HCT116 (cell line): ENCODE results near the gene ARHGAP45.

ENCODE experiments used
- POLR2AphosphoS5 ChIP-seq: IDR thresholded peaks from 2 replicates; pipeline ENCODE4 v1.6.1; 2011; ENCODE audit warnings: mild to moderate bottlenecking, low read depth, low read length, moderate library complexity
- SIN3A ChIP-seq: IDR thresholded peaks from 2 replicates; pipeline ENCODE4 v1.6.1; 2012; ENCODE audit warnings: low read depth
- TF ChIP-seq, protein P1 (sequence below): IDR thresholded peaks from 2 replicates; pipeline ENCODE4 v1.6.1; 2012

DNA sequence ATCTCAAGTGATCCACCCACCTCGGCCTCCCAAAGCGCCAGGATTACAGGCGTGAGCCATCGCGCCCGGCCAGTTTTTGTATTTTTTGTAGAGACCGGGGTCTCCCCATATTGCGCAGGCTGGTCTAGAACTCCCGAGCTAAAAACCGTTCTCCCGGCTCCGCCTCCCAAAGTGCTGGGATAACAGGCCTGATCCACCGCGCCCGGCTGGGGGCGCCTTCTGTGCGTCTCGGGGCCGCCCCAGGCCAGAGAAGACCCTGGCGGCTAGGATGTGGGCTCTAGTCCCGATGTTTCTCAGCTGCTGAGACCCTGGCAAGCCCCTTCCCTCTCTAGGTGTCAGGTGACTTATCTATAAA, 3.6 kb downstream of the ARHGAP45 start:
- TF ChIP-seq, protein P1, sequence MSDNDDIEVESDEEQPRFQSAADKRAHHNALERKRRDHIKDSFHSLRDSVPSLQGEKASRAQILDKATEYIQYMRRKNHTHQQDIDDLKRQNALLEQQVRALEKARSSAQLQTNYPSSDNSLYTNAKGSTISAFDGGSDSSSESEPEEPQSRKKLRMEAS: no peak
- TF ChIP-seq SIN3A: no peak
- no peak for TF ChIP-seq POLR2AphosphoS5
